HL-60/S4 treated with phorbol 12-myristate 13-acetate at 8.2 ng/mL for 4 days and 3 days (cell line): Measurements from ENCODE around the gene ZNF280B.
"Not testable (repeated sequence)": the region's sequence is repeated elsewhere in the genome, so short reads cannot be mapped to it uniquely, and the experiment has no call there.

Experiments
- in situ Hi-C: fragments of 300-500 bp; cut with MboI; formaldehyde crosslinking; loops from 2 replicates; pipeline ENCODE4 v1.15.0; 2022; ENCODE audit warnings: low sequenced_read_pairs

Gene ZNF280B

DNA sequence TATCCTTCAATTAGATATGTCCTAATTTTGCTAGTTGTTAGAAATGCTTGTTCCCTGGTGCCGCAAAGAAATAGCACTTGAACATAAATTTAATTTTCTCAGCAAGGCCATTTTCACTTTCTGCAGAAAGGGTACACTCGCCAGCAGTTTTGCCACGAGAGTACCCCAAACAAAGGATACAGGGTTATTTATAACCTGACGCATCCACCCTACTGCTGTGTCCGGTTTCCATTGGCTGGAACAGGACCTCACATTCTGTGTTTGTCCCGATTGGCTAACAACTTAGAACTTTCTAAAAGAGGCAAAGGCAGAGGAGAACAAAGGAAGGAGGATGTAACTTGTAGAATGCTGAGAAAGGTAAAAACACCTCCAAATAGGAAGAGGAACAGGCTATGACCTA, 1.4 kb upstream of the ZNF280B start:
- in situ Hi-C loops, result not testable (repeated sequence)

DNA sequence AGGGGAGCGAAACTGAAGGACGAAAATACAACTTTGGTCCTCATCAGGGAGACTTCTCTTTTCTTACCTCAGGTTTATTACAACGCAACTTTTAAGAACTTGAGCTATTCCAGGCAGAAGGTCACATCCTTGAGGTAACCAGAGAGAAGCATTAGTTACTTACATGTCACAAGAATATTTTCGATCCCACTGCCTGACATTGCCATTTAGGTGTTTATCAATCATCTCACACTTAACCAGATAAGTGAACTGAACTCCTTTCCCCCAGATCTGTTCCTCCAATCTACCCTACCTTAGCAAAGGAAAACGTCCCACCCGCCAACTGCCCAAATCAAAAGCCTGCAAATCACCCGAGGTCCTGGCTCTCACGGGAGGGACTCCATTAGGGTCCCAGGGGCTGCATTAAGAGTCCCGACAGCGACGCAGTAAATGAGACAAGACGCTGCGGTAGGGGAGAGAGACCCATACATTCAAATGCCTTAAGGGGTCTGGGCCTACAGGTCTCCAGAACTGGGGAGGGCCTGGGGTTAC, 734 bp downstream of the ZNF280B start:
- in situ Hi-C loops, result no loop called here

GRCh38 chr22:22506736-22507135, 1.8 kb downstream of the ZNF280B start:
- in situ Hi-C loops, result no loop called here

GRCh38 chr22:22498267-22498666, 10.3 kb downstream of the ZNF280B start:
- in situ Hi-C loops, result no loop called here

- in situ Hi-C loops, result not testable (repeated sequence)
These were observed 17.0 kb downstream of the ZNF280B start for GRCh38 chr22:22491589-22491988.

GRCh38 chr22:22488736-22489135, 19.8 kb downstream of the ZNF280B start:
- in situ Hi-C loops, result no loop called here

DNA sequence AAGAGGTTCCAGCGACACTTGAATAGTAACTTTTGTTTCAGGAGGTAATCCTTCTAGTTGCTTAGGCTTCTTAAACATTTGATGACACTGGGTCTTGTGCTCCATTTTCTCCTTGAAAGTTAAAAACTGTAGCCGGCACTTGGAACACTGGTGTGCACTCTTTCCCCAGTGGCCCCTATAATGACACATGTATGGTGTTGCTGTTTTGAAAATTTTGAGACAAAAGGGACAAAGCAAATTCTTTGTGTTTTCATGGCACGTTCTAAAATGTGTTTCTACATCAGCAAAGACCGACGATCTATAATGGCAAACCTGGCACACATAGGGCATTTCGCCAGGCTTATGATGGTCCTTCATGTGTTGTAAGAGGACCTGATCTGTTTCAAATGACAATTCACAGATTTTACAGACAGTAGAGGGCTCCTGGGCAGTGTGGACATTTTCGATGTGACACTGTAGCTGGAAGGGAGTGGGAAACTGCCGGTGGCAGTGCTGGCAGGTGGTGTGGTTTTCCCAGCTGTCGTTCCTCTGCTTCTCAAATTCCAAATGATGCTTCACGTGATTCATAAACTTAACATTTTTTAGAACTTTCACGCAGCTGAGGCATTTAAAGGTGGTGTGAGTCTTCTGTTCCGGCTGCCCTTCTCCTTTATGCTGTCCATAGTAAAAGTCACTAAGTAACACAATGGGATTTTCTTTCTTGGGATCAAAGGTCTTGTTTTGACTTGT, 20.5 kb downstream of the ZNF280B start:
- in situ Hi-C loops, result no loop called here

DNA sequence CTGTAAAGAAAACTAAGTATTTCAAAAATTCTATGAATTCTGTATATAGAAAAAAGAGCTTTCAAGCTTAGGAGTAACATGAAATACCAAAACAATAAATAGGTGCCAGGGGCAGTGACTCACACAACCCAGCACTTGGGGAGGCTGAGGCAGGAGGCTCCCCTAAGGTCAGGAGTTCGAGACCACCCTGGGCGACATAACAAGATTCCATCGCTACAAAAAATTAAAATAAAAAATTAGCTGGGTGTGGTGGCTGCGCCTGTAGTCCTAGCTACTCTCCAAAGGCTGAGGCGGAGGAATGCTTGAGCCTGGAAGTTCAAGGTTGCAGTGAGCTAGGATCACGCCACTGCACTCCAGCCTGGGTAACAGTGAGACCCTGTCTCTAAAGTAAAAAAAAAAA, 21.5 kb downstream of the ZNF280B start:
- in situ Hi-C loops, result no loop called here

GRCh38 chr22:22486132-22486899, 22.2 kb downstream of the ZNF280B start:
- in situ Hi-C loops, result no loop called here

- in situ Hi-C loops, result no loop called here
These were observed 23.0 kb downstream of the ZNF280B start for GRCh38 chr22:22485524-22485923.

DNA sequence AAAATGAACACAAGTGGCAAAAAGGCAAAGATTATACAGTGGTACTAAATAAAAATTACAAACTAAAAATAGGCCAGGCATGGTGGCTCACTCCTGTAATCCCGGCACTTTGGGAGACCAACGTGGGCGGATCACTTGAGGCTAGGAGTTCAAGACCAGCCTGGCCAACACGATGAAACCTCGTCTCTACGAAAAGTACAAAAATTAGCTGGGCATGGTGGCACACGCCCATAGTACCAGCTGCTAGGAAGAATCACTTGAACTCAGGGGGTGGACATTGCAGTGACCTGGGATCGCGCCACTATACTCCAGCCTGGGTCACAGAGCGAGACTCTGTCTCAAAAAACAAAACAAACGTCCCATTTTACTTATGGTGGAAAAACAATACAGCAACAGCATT, 24.5 kb downstream of the ZNF280B start:
- in situ Hi-C loops, result no loop called here

- in situ Hi-C loops, result no loop called here
These were observed 27.6 kb downstream of the ZNF280B start for GRCh38 chr22:22480940-22481339.

- in situ Hi-C loops, result no loop called here
These were observed 28.5 kb downstream of the ZNF280B start for GRCh38 chr22:22479999-22480532.

- in situ Hi-C loops, result no loop called here
These were observed 29.4 kb downstream of the ZNF280B start for GRCh38 chr22:22479116-22479515.

GRCh38 chr22:22478470-22478869, 30.1 kb downstream of the ZNF280B start:
- in situ Hi-C loops, result no loop called here

GRCh38 chr22:22474733-22475132, 33.8 kb downstream of the ZNF280B start:
- in situ Hi-C loops, result no loop called here

- in situ Hi-C loops, result not testable (repeated sequence)
These were observed 37.4 kb downstream of the ZNF280B start for GRCh38 chr22:22471104-22471503.

GRCh38 chr22:22469527-22469926, 39.0 kb downstream of the ZNF280B start:
- in situ Hi-C loops, result no loop called here

GRCh38 chr22:22468794-22469469, 39.6 kb downstream of the ZNF280B start:
- in situ Hi-C loops, result not testable (repeated sequence)

DNA sequence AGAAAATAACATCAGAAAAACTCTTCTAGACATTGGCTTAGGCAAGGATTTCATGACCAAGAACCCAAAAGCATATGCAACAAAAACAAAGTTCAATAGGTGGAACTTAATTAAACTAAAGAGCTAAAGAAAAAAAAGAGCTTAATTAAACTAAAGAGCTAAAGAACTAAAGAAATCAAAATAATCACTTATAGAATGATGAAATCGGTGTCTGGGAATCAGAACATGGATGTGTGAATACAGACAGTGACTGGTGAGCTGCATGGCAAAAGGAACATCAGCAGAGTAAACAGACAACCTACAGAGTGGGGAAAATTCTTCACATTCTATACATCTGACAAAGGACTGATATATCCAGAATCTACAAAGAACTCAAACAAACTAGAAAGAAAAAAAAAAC, 41.4 kb downstream of the ZNF280B start:
- in situ Hi-C loops, result no loop called here

DNA sequence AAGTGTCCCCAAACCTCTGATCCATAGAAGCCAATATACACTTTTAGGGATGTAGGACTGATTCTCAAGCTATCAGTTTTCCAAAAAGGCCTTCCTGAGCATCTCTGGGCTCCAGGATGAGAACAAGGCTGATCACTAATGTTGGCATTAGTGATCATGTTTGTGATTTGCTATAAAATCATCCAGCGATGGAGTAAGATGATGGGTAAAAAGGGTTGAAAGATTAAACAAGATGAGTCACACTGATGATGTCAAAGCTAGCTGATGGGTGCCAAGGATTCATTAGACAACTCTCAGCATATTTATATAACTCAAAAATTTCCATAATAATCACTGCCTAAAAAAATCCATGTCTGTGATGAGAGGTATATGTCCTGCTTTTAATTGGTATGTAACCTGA, 42.8 kb downstream of the ZNF280B start:
- in situ Hi-C loops, result no loop called here
